Activated naive CD4-positive, alpha-beta T cell (primary cell): ENCODE results near the gene PNPLA6.
"Not testable (repeated sequence)": the region's sequence is repeated elsewhere in the genome, so short reads cannot be mapped to it uniquely, and the experiment has no call there.

Experiments
- DNase-seq, 4 experiments: peaks; one replicate each; lab custom pipeline; 2025; lab: John Stamatoyannopoulos, UW

Gene PNPLA6

DNA sequence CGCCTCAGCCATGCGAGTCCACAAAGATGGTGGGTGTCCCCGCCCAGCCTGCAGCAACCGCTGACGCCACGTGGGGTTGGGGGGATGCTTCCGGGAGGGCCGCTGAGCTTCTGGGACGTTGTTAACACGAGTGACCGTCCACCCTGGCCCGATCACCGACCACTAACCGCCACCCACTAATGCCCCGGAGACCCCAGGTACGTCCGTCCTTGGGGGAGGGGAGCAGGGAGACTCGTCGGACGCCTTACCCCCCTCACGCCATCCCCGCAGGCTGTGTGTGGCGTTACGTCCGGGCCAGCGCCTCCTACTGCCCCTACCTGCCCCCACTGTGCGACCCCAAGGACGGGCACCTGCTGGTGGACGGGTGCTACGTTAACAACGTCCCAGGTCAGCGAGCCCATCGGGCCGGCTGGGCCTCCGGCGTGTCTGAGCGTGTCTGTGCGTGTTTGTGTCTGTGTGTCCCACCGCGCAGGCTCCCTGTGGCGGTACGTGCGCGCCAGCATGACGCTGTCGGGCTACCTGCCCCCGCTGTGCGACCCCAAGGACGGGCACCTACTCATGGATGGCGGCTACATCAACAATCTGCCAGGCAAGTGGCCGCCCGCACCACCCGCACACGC lies 21.3 kb downstream of the PNPLA6 start:
- no peak for DNase-seq

GRCh38 chr19:7558667-7559066 lies 23.1 kb downstream of the PNPLA6 start:
- DNase-seq, result no peak

- DNase-seq, result no peak
These were observed 23.6 kb downstream of the PNPLA6 start for GRCh38 chr19:7559102-7559501.

DNA sequence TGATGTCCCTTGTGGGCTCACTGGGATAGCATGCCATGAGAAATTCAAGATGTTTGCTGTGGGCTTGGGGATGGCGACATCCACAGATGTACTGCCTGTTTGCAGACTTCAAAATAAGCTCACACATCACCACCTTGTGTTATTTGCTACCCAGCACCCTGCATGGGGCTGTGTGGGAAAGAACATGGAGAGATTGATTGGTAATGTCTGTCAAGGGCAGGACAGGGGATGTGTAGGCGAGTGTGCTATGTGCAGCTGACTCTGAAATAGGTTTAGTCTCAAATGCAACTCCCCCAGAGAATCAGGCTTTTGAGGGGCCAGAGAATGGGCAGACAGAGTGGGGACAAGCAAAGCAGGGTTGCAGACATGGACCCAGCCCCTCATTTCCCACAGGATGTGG lies 24.7 kb downstream of the PNPLA6 start:
- DNase-seq, result no peak

GRCh38 chr19:7561325-7561724 lies 25.8 kb downstream of the PNPLA6 start:
- DNase-seq, result no peak

DNA sequence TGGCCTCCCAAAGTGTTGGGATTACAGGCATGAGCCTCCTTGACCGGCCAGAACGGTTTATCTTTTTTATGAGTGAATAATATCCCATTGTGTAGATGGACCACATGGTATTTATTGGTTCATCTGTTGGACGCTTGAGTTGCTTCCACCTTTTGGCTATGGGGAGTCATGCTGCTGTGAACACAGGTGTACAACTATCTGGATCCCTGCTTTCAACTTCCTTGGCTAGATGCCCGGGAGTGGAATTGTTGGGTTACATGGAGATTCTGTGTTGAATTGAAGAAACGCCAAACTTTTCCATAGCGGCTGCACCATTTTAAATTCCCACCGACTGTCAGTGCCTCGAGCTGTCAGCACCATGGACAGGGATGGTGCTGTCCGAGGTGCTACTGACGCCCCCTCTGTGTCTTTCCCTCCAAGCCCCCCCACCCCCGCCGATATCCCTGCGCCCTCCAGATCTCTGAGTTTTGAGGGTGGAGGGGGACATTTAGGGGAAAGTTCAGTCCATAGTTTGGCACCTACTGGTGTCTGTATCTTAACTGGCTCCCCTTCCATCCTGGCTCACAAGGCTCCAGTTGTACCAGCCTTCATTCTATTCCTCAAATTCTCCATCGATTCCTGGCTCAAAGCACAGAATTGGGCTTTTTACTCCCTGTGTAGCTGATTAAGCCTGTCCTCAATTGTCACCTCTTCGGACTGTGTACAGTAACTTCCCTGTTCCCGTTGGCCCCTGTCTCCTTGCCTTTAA lies 27.3 kb downstream of the PNPLA6 start:
- no peak for DNase-seq

DNA sequence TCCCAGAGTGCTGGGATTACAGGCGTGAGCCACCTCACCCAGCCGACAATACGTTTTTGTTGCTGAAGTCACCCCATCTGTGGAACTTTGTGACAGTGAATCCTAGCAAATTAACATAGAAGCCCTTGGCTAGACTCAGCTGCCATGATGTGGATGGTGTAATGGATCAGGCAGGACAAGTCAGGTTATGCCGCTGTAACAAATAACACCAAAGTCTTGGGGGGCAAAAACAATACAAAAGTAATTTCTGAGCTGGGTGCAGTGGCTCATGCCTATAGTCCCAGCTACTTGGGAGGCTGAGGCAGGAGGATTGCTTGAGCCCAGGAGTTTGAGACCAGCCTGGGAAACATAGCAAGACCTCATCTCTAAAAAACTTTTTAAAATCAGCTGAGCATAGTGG lies 29.3 kb downstream of the PNPLA6 start:
- no peak for DNase-seq

- no peak for DNase-seq
These were observed 29.8 kb downstream of the PNPLA6 start for GRCh38 chr19:7565332-7565731.

DNA sequence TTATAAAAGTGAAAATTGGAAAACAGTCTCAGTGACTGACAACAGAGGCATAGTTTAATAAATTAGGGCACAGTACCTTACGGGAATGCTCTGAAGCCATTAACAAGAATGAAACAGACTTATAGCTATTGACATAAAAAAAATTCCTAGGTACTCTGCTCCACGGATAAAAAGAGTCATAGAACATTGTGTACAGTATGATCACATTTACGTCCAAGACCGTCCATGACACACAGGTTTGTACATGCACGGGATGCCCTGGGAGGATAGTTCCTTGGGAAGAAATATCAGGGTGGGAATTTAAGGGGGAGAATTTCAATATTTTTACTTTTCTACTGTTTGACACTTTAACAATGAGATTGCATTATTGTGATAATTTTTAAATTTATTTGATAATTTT lies 35.2 kb downstream of the PNPLA6 start:
- no peak for DNase-seq

GRCh38 chr19:7575434-7576040 lies 40.0 kb downstream of the PNPLA6 start:
- DNase-seq, result no peak

DNA sequence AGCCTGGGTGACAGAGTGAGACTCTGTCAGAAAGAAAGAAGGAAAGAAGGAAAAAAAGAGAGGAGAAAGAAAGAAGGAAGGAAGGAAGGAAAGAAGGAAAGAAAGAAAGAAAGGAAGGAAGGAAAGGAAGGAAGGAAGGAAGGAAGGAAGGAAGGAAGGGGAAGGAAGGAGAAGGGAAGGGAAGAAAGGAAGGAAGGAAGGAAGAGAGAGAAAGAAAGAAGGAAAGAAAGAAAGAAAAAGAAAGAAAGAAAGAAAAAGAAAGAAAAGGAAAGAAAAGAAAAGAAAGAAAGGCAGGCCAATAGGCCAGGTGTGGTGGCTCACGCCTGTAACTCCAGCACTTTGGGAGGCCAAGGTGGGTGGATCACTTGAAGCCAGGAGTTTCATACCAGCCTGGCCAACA lies 41.9 kb downstream of the PNPLA6 start:
- not testable (repeated sequence) for DNase-seq

GRCh38 chr19:7578127-7578526 lies 42.6 kb downstream of the PNPLA6 start:
- no peak for DNase-seq

DNA sequence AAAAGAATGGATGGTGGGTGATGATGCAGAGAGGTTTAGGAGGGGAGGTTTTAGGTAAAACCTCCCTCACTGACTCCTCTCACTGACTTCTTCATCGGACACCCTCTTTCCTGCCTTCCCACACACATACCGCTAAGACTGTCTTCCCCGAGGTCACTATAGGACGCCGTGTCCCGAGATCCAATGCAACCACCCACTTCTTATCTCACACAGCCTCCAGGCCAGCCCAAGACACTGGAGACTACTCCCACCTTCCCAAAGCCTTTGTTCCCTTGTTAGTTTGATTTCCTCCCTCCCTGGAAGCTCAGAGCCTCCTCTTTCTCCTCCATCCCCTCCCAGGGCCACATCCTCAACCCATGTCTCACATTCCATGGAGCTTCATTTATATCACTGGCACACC lies 43.7 kb downstream of the PNPLA6 start:
- DNase-seq, result no peak

- DNase-seq, result no peak
These were observed 46.9 kb downstream of the PNPLA6 start for GRCh38 chr19:7582446-7582845.

GRCh38 chr19:7589822-7590221 lies 54.3 kb downstream of the PNPLA6 start:
- no peak for DNase-seq

DNA sequence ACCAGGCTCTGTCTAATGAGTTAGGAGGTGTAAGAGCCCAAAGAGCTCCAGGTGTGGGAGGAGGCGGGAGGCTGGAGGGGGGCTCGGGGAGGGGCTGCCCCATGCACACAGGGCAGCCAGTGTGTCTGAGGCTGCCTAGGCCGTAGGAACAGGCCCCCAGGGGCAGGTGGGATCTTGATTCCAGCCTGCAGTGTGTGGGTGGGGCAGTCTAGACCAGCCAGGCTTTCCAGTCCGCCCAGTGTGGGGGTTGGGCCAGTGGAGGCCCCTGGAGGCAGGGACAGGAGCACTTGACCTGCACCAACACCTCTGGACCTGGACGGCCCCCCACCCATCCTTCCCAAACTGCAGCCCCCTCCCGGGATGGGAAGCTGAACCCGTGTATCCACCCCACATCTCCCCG lies 54.7 kb downstream of the PNPLA6 start:
- DNase-seq, result no peak

- peak in 1 of 4 experiments; percentile 26 for DNase-seq
These were observed 60.1 kb downstream of the PNPLA6 start, which contains the start of gene CAMSAP3 for GRCh38 chr19:7595466-7596133. TSS of gene CAMSAP3 (plus strand) at chr19:7595863. CDS start at chr19:7596003, 140 bp downstream.

- DNase-seq, result no peak
These were observed 60.9 kb downstream of the PNPLA6 start for GRCh38 chr19:7596211-7596937.

- DNase-seq, result no peak
These were observed 62.2 kb downstream of the PNPLA6 start for GRCh38 chr19:7597689-7598088.

DNA sequence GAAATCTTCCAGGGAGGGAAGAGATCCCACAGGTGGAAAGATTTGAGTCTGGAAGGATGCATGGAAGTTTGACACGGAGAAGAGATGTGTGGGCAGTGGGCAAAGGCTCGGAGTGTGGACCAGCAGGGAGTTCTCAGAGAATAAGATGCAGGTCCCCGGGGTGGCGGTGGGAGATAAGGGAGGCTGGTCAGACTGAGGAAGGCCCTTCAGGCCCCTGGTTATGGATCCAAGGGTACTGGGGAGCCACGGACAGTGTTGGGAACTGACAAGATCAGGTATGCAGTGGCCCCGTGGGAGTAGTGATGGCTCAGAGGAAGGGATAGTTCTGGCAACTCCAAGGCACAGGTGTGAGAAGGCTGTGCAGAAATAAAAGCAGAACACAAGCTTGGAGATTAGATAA lies 62.7 kb downstream of the PNPLA6 start:
- DNase-seq, result no peak

GRCh38 chr19:7600721-7601120 lies 65.2 kb downstream of the PNPLA6 start:
- DNase-seq, result no peak
